Measurements from ENCODE around the gene ACACA.

ACACA gene

GRCh38 chr17:37219876-37220606, 186.6 kb downstream of the ACACA start:
- DNase-seq: no peak

- DNase-seq: no peak
Measured at GRCh38 chr17:37218849-37219248, 187.8 kb downstream of the ACACA start.

GRCh38 chr17:37214416-37214815, 192.2 kb downstream of the ACACA start:
- DNase-seq: no peak

GRCh38 chr17:37213927-37214326, 192.7 kb downstream of the ACACA start:
- DNase-seq: no peak

GRCh38 chr17:37212179-37212578, 194.5 kb downstream of the ACACA start:
- DNase-seq: no peak

GRCh38 chr17:37211136-37211535, 195.5 kb downstream of the ACACA start:
- DNase-seq: no peak

GRCh38 chr17:37207103-37207502, 199.5 kb downstream of the ACACA start:
- no peak for DNase-seq

GRCh38 chr17:37206299-37206698, 200.3 kb downstream of the ACACA start:
- DNase-seq: no peak

GRCh38 chr17:37200497-37200896, 206.1 kb downstream of the ACACA start:
- no peak for DNase-seq

- DNase-seq: no peak
Measured at GRCh38 chr17:37197336-37197735, 209.3 kb downstream of the ACACA start.

- no peak for DNase-seq
Measured at GRCh38 chr17:37194208-37194607, 212.4 kb downstream of the ACACA start.

- DNase-seq: no peak
Measured at GRCh38 chr17:37191219-37191618, 215.4 kb downstream of the ACACA start.

- DNase-seq: no peak
Measured at GRCh38 chr17:37190493-37190892, 216.1 kb downstream of the ACACA start.

- DNase-seq: no peak
Measured at GRCh38 chr17:37188157-37188556, 218.5 kb downstream of the ACACA start.

GRCh38 chr17:37187262-37187661, 219.4 kb downstream of the ACACA start:
- no peak for DNase-seq

- no peak for DNase-seq
Measured at GRCh38 chr17:37182786-37183465, 223.7 kb downstream of the ACACA start.

- no peak for DNase-seq
Measured at GRCh38 chr17:37180376-37180775, 226.3 kb downstream of the ACACA start.

- DNase-seq: no peak
Measured at GRCh38 chr17:37179893-37180292, 226.7 kb downstream of the ACACA start.

GRCh38 chr17:37177254-37177870, 229.3 kb downstream of the ACACA start:
- no peak for DNase-seq

GRCh38 chr17:37176723-37177122, 229.9 kb downstream of the ACACA start:
- DNase-seq: no peak

GRCh38 chr17:37174205-37174604, 232.4 kb downstream of the ACACA start:
- DNase-seq: no peak

- DNase-seq: no peak
Measured at GRCh38 chr17:37170881-37171425, 235.7 kb downstream of the ACACA start.

- no peak for DNase-seq
Measured at GRCh38 chr17:37168731-37169353, 237.8 kb downstream of the ACACA start.

All from stimulated activated CD4-positive, alpha-beta T cell treated with anti-CD3 and anti-CD28 coated beads, Interleukin-2, amount 100 ng/mL, for 48 hours (primary cell).